ENCODE results near the gene WFDC2.

WFDC2 gene

GRCh38 chr20:45469336-45470261, at the start of gene WFDC2:
Gene WFDC2 (plus strand): TSS chr20:45469753. CDS start chr20:45469782, 29 bp downstream.
- peak; percentile 49 for DNase-seq

- no peak for DNase-seq
Observed at GRCh38 chr20:45420125-45420524, 49.4 kb upstream of the WFDC2 start.

GRCh38 chr20:45423700-45424099, 45.9 kb upstream of the WFDC2 start:
- no peak for DNase-seq

- no peak for DNase-seq
Observed at GRCh38 chr20:45425561-45425960, 44.0 kb upstream of the WFDC2 start.

GRCh38 chr20:45426320-45427016, 43.1 kb upstream of the WFDC2 start:
- DNase-seq, result peak; percentile 28

- DNase-seq, result peak; percentile 47
Observed at GRCh38 chr20:45427236-45428149, 42.1 kb upstream of the WFDC2 start.

GRCh38 chr20:45429618-45430017, 39.9 kb upstream of the WFDC2 start:
- DNase-seq, result no peak

- DNase-seq, result no peak
Observed at GRCh38 chr20:45432294-45432693, 37.3 kb upstream of the WFDC2 start.

GRCh38 chr20:45433316-45433715, 36.2 kb upstream of the WFDC2 start:
- DNase-seq, result no peak

GRCh38 chr20:45433976-45434375, 35.6 kb upstream of the WFDC2 start:
- DNase-seq, result no peak

GRCh38 chr20:45436732-45437485, 32.6 kb upstream of the WFDC2 start:
- peak; percentile 90 for DNase-seq

- DNase-seq, result no peak
Observed at GRCh38 chr20:45440424-45440823, 29.1 kb upstream of the WFDC2 start.

GRCh38 chr20:45440891-45441685, 28.5 kb upstream of the WFDC2 start:
- no peak for DNase-seq

GRCh38 chr20:45441746-45442145, 27.8 kb upstream of the WFDC2 start:
- no peak for DNase-seq

GRCh38 chr20:45444050-45444449, 25.5 kb upstream of the WFDC2 start:
- DNase-seq, result no peak

GRCh38 chr20:45445805-45446562, 23.6 kb upstream of the WFDC2 start:
- DNase-seq, result peak; percentile 67

- no peak for DNase-seq
Observed at GRCh38 chr20:45448270-45448669, 21.3 kb upstream of the WFDC2 start.

- DNase-seq, result peak; percentile 81
Observed at GRCh38 chr20:45449528-45449927, 20.0 kb upstream of the WFDC2 start.

- peak; percentile 71 for DNase-seq
Observed at GRCh38 chr20:45450097-45450818, 19.3 kb upstream of the WFDC2 start.

GRCh38 chr20:45452238-45452637, 17.3 kb upstream of the WFDC2 start:
- no peak for DNase-seq

All from NCI-H82 (cell line).